Upper lobe of right lung (tissue), 1 donor: Measurements from ENCODE around the gene DGKK. TPM values are rescaled to one million over a fixed set of nuclear protein-coding genes. Genes with fewer than 3 reads are reported as not detected.

Source experiments
- ATAC-seq: fragments of 200-7000 bp; cut with Tn5 transposase; one replicate; pipeline ENCODE4 v1.9.1; 2020; ENCODE audit warnings: mild to moderate bottlenecking, moderate library complexity
- DNase-seq: peaks from one replicate; pipeline ENCODE4 v3.0.0-alpha.2; 2020
- H3K27ac ChIP-seq: fragments of 200-600 bp; one replicate; pipeline ENCODE4 v1.8.0; 2022
- H3K27me3 ChIP-seq: fragments of 200-600 bp; one replicate; pipeline ENCODE4 v1.8.0; 2022; ENCODE audit warnings: mild to moderate bottlenecking
- H3K36me3 ChIP-seq: fragments of 200-600 bp; one replicate; pipeline ENCODE4 v1.8.0; 2022
- H3K4me1 ChIP-seq: fragments of 200-600 bp; one replicate; pipeline ENCODE4 v1.8.0; 2022
- H3K4me3 ChIP-seq: fragments of 200-600 bp; one replicate; pipeline ENCODE4 v1.8.0; 2022; ENCODE audit warnings: mild to moderate bottlenecking
- H3K9me3 ChIP-seq: fragments of 200-600 bp; one replicate; pipeline ENCODE4 v1.8.0; 2022
- intact Hi-C: fragments of 100-400 bp; cut with DNase I; formaldehyde crosslinking; loops from one replicate; pipeline ENCODE4 v1.11.0; 2022
- total RNA-seq: library from RNA; stranded (reverse); fragmentation: NEBNext Ultra II Directional; extraction: Animal tissue kit (Norgen Biotek cat#: 25700); gene quantifications from one replicate; pipeline ENCODE4 v1.2.1, GENCODE V29; 2021
- TF ChIP-seq, protein P1 (sequence below): fragments of 200-600 bp; IDR thresholded peaks from one replicate; pipeline ENCODE4 v1.8.0; 2022; ENCODE audit warnings: antibody characterized with exemption
- donor health status: DM: no; HTN: yes; CAD: no; lungs with severe emphysema.

The DGKK gene
- total RNA-seq, 1 donor from 2014 or later, result 0.09 TPM

GRCh38 chrX:50459615-50460014, 11.0 kb downstream of the DGKK start:
- no peak overlapping the region for H3K27ac ChIP-seq
- H3K36me3 ChIP-seq, result no peaks in the 10 kb centered on the region
- TF ChIP-seq, protein P1, sequence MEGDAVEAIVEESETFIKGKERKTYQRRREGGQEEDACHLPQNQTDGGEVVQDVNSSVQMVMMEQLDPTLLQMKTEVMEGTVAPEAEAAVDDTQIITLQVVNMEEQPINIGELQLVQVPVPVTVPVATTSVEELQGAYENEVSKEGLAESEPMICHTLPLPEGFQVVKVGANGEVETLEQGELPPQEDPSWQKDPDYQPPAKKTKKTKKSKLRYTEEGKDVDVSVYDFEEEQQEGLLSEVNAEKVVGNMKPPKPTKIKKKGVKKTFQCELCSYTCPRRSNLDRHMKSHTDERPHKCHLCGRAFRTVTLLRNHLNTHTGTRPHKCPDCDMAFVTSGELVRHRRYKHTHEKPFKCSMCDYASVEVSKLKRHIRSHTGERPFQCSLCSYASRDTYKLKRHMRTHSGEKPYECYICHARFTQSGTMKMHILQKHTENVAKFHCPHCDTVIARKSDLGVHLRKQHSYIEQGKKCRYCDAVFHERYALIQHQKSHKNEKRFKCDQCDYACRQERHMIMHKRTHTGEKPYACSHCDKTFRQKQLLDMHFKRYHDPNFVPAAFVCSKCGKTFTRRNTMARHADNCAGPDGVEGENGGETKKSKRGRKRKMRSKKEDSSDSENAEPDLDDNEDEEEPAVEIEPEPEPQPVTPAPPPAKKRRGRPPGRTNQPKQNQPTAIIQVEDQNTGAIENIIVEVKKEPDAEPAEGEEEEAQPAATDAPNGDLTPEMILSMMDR, result no peak
- H3K9me3 ChIP-seq, result no peaks in the 10 kb centered on the region
- H3K4me3 ChIP-seq, result no peak overlapping the region
- H3K27me3 ChIP-seq, result peaks cover 5% of the 10 kb centered on the region
- DNase-seq (no peak), ATAC-seq (no peak)
- H3K4me1 ChIP-seq, result no peaks in the 10 kb centered on the region
- intact Hi-C loops, result no loop called here

GRCh38 chrX:50458483-50458882, 12.1 kb downstream of the DGKK start:
- H3K27ac ChIP-seq, result no peak overlapping the region
- TF ChIP-seq, protein P1, result no peak
- H3K36me3 ChIP-seq, result no peaks in the 10 kb centered on the region
- no peaks in the 10 kb centered on the region for H3K27me3 ChIP-seq
- intact Hi-C loops, result no loop called here
- no peaks in the 10 kb centered on the region for H3K4me1 ChIP-seq
- ATAC-seq (no peak), DNase-seq (no peak)
- no peak overlapping the region for H3K4me3 ChIP-seq
- no peaks in the 10 kb centered on the region for H3K9me3 ChIP-seq

DNA sequence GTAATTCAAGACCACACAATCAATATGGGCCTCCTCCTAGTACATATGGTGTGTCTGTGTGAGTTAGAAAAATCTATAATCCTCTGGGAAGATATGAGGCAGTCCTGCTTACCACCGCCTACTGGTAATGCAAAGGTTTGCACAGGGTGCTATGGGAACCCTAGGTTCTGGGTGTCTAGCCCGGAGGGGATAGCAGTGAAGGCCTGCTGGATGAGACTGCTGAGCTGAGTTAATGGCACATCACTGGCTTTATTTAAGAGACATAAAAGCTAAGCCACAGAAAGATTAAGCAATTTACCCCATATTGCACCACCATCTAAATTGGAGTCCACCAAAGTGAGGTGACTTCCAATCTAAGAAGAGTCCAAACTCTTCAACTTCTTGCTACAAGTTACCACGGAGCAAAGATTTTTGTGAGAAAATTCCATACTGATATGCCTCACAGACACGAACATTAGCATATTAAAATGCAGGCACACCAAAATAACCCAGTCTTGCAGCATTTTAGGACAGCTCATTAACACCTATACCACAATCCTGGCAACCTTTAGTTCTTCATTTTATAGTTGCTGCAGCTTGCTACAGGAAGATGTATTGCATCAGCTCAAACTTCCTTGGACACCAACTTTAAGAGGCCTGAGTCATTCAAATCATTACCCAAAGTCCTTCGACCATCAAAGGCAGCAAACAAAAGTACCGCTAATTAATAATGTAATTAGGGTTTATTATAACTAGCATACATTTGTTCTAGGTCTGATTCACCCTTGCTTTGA, 13.7 kb downstream of the DGKK start:
- ATAC-seq (no peak), DNase-seq (no peak)
- Histone ChIP-seq H3K4me3 (no peak overlapping the region), H3K27me3 (no peaks in the 10 kb centered on the region), H3K9me3 (no peaks in the 10 kb centered on the region), H3K27ac (no peak overlapping the region), H3K36me3 (no peaks in the 10 kb centered on the region), H3K4me1 (no peaks in the 10 kb centered on the region)
- intact Hi-C loops, result no loop called here
- TF ChIP-seq, protein P1, result no peak

GRCh38 chrX:50452782-50453181, 17.8 kb downstream of the DGKK start:
- Histone ChIP-seq H3K9me3 (no peaks in the 10 kb centered on the region), H3K27me3 (no peaks in the 10 kb centered on the region), H3K27ac (no peak overlapping the region), H3K4me3 (no peak overlapping the region), H3K36me3 (no peaks in the 10 kb centered on the region), H3K4me1 (no peaks in the 10 kb centered on the region)
- ATAC-seq (no peak), DNase-seq (no peak)
- intact Hi-C loops, result no loop called here
- TF ChIP-seq, protein P1, result no peak

GRCh38 chrX:50450324-50450723, 20.3 kb downstream of the DGKK start:
- no peak for DNase-seq
- Histone ChIP-seq H3K36me3 (no peaks in the 10 kb centered on the region), H3K4me3 (no peak overlapping the region), H3K4me1 (no peaks in the 10 kb centered on the region), H3K27ac (no peak overlapping the region), H3K9me3 (no peaks in the 10 kb centered on the region), H3K27me3 (no peaks in the 10 kb centered on the region)
- TF ChIP-seq, protein P1, result no peak
- no peak for ATAC-seq
- intact Hi-C loops, result no loop called here
